H1 (cell line): ENCODE data around the gene CSNK1D.

Experiments
- EGR1 ChIP-seq: IDR thresholded peaks from 2 replicates; pipeline ENCODE4 v1.6.1; 2011; ENCODE audit warnings: low read depth, low read length, borderline replicate concordance
- POLR2A ChIP-seq, 2 experiments: IDR thresholded peaks; 1 replicate in 1 of 2; 2 replicates in 1 of 2; pipeline ENCODE4 v1.6.1; 2011; ENCODE audit warnings: low read depth in 2 of 2, low read length in 2 of 2, mild to moderate bottlenecking in 2 of 2; ENCODE audit errors: control extremely low read depth in 1 of 2
- SRF ChIP-seq: IDR thresholded peaks from 2 replicates; pipeline ENCODE4 v1.6.1; 2011; ENCODE audit warnings: mild to moderate bottlenecking, low read depth, low read length, moderate library complexity
- USF2 ChIP-seq: IDR thresholded peaks from 2 replicates; pipeline ENCODE4 v1.6.1; 2011; ENCODE audit warnings: low read length, improper control_type of control experiment
- TF ChIP-seq, protein P1 (sequence below), 3 experiments: IDR thresholded peaks; 1 replicate in 2 of 3; 2 replicates in 1 of 3; pipeline versions ENCODE4 v1.5.1 to v1.6.1; 2011; ENCODE audit warnings: low read length in 3 of 3, mild to moderate bottlenecking in 3 of 3, inconsistent platforms in 2 of 3, low read depth in 1 of 3, moderate library complexity in 1 of 3; ENCODE audit not compliant: insufficient read depth in 1 of 3; ENCODE audit errors: control extremely low read depth in 1 of 3

- no peak for TF ChIP-seq POLR2A (IDR thresholded peaks at IDR 0.05; ENCODE audit: control extremely low read depth in 1 of 2, low read depth in 2 of 2, low read length in 2 of 2)
- TF ChIP-seq, protein P1, sequence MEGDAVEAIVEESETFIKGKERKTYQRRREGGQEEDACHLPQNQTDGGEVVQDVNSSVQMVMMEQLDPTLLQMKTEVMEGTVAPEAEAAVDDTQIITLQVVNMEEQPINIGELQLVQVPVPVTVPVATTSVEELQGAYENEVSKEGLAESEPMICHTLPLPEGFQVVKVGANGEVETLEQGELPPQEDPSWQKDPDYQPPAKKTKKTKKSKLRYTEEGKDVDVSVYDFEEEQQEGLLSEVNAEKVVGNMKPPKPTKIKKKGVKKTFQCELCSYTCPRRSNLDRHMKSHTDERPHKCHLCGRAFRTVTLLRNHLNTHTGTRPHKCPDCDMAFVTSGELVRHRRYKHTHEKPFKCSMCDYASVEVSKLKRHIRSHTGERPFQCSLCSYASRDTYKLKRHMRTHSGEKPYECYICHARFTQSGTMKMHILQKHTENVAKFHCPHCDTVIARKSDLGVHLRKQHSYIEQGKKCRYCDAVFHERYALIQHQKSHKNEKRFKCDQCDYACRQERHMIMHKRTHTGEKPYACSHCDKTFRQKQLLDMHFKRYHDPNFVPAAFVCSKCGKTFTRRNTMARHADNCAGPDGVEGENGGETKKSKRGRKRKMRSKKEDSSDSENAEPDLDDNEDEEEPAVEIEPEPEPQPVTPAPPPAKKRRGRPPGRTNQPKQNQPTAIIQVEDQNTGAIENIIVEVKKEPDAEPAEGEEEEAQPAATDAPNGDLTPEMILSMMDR (IDR thresholded peaks at IDR 0.05; ENCODE audit: control extremely low read depth in 1 of 3, insufficient read depth in 1 of 3, low read depth in 1 of 3, low read length in 3 of 3): no peak
- no peak for TF ChIP-seq USF2
- no peak for TF ChIP-seq SRF
- no peak for TF ChIP-seq EGR1
These were observed 57.6 kb downstream of the CSNK1D start for GRCh38 chr17:82215972-82216300.
